GM19025 (cell line): ENCODE data around the gene SMYD3.
"Not testable (repeated sequence)": the region's sequence is repeated elsewhere in the genome, so short reads cannot be mapped to it uniquely, and the experiment has no call there.

Experiments
- ATAC-seq: cut with Tn5 transposase; IDR thresholded peaks from one replicate; pipeline ENCODE4 v1.9.1; 2021; ENCODE audit warnings: mild to moderate bottlenecking, low read depth, moderate library complexity; ENCODE audit not compliant: unreplicated experiment

Gene SMYD3

DNA sequence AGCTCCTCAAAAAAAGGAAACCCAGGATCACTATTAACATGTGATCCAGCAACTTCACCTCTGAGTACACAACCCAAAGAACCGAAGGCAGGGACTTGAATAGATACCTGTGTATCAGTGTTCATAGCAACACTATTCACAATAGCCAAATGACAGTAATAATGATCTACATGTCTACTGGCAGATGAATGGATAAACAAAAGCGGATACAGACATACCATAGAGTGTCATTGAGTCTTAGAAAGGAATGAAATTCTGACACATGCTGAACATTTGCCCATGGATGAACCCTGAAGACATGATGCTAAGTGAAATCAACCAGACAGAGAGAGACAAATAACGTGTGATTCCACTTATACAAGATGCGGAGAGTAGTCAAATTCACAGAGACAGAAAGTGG lies 788.1 kb downstream of the SMYD3 start:
- no peak for ATAC-seq

DNA sequence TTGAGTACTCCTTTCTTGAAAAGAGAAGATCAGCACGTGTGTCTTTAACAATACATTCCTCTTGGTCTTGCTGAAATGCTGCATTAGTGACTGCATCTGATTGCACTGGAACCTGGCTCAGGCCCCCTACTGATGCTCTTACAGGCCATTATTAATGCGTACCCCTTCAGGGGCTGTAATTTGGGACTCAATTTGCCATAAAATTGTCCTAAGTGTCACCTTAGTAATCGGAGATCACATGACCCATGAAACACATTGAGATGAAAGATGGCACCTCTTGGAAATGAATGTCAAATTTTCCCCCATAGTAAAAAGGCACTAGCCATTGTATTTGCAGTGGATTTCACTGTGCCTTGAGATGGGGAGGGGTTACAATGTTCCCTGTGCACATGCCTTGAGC lies 789.0 kb downstream of the SMYD3 start:
- no peak for ATAC-seq

DNA sequence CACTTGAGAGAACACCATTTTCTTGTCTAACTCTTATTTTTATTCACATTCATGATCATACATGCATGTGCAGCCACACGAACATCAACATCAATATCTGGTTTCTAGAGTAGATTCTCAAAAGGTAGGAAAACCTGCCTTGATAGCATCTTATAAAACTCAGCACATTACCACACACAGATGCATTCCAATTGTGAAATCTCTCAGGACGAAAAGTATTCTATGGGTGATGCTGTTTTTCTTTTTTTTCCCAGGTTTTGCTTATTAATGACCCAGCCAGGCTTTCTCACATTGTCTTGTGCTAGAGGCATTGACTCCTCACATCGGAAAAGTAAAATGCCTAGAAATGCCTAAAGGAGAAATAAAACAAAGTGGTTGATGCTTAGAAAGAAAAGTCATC lies 789.5 kb downstream of the SMYD3 start:
- ATAC-seq = no peak

DNA sequence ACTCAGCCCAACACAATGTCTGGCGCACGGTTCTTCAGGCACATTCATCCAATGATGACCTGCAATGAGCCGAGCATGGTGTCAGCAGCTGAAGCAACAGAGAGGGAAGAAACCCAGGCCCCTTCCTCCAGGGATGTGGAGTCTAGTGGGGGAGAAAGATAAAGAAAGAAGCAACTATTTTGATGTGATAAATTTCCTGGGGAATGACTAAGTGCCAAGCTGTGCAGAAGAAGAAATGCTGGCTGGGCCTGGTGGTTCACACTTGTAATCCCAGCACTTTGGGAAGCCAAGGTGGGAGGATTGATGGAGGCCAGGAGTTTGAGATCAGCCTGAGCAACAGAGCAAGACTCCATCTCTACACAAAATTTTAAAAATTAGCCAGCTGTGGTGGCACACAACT lies 790.5 kb downstream of the SMYD3 start:
- no peak for ATAC-seq

DNA sequence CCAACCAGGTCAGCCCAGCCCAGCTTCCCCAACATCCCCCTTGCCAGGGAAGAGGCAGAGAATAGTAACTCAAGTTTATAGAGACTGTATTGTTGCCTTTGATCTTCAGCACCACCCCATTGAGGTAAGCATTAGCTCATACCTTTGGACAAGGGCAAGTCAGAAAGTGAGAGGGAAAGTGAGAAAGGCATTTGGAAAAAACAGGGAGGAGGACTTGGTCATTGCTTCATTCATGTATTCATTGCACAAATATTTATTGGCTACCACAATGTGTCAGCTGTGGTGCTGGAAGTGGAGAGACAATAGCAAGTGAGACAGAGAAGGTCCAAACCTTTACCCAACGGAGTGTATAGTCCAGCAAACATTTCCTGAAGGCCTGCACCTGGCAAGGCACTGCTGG lies 791.1 kb downstream of the SMYD3 start:
- no peak for ATAC-seq

DNA sequence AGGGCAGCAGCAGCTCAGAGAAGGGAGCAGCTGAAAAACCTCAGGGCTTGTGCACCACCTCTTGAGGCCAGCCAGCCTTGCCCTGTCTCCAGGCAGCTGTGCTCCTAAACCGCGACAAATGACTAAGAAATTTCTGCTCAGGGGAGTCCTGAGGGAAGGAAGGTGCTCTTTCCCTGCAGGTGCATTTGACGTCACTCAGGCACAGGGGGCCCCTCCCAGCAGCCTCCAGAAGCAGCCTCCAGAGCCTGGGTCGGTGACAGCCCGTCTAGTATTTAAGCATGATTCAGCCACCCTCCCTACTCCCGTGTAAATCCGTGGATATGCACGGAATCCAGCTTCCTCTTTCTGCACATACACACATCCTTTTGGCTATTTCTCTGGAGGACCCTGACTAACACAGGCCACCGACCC lies 791.8 kb downstream of the SMYD3 start:
- no peak for ATAC-seq

DNA sequence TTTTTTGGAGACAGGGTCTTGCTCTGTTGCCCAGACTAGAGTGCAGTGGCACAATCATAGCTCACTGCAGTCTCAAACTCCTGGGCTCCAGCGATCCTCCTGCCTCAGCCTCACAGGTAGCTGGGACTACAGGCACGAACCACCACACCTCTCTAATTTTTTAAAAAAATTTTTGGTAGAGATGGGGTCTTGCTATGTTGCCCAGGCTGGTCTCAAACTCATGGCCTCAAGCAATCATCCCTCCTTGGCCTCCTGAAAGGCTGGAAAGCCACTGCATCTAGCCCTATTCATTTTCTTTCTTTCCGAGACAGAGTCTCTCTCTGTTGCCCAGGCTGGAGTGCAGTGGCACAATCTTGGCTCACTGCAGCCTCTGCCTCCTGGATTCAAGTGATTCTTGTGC lies 793.1 kb downstream of the SMYD3 start:
- not testable (repeated sequence) for ATAC-seq

DNA sequence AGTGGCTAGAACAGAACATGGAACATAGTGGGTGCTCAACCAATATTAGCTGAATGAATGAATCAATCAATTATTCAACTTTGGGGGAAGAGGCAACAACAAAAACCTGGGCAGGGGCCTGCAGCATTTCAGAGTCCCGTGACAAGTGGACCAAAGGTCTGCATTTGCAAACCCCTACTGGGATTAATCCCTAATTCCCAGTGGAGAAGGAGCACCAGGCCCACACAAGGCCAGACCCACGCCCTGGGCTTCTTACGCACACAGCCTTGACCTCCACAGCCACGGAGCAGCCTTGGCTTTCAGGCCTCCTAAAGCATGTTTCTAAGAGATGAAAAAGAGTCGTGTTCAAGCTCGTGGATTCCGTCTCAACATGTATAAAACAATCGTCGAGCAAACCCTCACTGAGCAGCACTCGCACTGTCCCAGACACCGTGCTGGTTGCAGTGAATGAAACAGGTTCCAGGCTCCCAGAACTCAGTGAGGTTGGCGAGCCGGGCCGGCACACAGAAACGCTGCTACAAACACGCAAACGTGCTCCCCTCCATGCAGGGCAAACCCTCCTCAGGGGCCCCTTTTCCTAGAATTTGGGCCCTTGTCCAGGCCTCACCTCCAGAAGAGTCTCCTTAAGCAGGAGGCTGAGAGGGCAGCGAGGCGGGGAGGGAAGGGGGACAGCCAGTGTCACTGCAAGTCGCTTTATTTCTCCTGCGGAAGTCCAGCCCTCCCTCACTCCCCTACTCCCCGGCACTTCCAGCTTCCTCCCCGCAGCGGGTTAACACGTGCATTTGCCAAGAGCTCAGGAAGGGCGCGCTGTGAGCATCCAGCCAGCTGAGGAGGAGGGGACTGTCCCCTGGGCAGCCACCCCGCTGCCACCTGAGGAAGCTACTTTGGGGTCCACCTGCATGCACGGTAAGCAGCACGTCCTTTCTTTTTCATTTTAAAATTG lies 795.8 kb downstream of the SMYD3 start:
- no peak for ATAC-seq

DNA sequence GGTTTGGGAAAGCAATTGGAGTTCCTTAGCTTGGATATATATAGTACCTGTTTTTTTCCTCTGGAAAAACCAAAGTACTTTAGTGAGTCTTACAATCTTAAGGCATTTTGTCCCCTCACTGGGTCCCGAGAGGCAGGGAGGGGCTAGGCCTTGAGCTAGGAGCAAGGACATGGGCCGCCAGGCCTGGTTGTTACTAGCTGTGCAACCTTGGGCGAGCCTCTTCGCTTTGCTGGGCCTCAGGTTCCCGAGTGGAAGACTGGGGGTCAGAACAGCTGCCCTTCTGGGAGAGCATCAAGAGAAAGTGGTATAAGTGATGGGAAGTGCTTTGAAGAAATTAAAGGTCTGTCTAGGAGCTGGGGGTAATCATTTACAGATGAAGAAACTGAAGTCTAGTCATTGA lies 799.1 kb downstream of the SMYD3 start:
- no peak for ATAC-seq

DNA sequence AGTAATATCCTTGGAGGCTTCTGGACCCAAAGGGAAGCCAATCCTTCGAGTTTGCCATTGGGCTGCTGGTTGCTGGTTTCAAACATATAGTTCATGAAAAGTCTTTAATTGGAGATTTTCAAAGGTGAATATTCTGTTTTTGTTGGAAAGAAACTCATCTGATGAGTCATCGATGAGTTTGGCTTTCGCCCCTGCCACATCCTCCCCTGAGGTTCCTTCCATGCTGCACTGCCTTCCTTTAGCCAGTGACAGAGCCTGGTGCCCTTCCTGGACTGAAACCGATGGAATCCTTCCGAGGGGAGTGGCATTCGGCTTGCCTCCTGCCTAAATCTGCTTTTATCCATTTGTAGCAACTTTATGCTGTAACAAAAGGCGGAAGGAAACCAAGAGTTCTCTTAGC lies 802.3 kb downstream of the SMYD3 start:
- no peak for ATAC-seq

DNA sequence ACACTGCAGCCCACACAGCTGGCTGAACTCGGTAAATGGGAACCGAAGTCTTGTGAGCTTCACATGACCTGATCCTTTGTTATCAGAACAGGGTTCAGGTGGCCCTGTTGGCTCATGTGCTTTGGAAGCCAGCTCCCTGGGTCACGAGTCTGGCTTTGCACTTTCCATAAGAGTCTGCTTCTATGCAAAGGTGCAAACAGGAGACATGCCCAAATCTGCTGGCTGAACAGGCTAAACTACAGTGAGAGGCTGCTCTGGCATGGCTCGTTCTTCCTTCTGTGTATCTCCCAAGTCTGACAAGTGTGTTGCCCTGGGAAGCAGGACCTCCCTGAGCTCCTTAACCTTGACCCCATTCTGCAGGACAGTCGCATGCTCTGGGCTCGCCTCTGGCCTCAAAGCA lies 802.7 kb downstream of the SMYD3 start:
- ATAC-seq = no peak

DNA sequence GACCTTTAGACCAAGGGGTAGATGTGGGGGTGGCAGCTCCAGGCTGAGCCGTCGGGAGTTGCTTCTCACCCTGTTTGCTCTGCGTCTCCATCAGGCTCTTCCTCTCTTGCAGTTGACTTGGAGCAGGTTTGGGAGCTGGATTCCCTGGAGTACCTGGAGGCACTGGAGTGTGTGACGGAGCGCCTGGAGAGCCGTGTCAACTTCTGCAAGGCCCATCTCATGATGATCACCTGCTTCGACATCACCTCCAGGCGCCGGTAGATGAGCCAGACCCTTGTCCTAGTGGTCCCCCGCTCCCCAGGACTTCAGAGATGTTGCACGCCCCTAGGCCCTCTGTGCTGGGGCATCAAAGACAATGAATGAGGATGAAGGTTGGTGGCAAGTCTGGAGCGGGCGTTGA lies 804.7 kb downstream of the SMYD3 start:
- no peak for ATAC-seq

DNA sequence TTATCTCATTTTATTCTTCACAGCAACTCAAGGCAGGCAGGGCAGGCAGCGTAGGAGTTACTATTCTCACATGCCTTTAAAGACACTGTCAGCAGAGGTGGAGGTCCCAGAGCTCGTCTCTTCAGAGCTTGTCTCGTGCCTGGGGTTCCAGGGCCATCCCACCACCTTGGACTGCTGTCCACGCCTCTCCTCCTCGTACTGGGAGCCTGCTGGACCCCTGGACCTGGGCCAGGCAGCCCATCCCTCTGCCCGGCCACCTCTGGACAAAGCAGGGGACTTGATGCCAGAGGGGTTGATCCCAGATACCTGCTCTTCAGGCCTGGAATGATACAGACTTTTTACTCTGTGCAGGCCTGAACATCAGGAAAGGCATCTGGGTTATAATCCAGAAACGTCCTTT lies 805.4 kb downstream of the SMYD3 start:
- ATAC-seq = no peak

DNA sequence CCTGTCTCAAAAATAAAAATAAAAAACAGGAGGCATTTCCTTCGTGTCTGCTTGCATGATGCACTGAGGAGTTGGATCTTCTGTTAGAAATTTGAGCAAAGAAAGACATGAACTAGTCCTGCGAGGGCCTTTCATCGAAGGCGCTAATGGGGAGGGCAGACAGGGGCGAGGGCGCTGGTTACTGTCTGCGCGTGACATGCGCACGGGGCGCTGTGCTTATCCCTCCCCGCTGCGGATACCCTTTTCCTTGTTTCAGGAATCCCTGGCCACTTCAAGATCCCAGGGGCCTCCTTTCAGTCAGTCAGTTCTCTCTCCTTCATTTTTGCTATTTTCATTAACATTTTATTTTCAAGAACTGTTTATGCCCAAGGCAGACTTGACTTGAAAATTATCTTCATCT lies 806.4 kb downstream of the SMYD3 start:
- ATAC-seq = no peak
